NCI-H2107 treated with DMSO at 0.1 percent for 48 hours (cell line): ENCODE results near the gene NSD1.
"Not testable (repeated sequence)": the region's sequence is repeated elsewhere in the genome, so short reads cannot be mapped to it uniquely, and the experiment has no call there.

Experiments used
- DNase-seq: peaks from one replicate; lab custom pipeline; 2025; ENCODE audit not compliant: unreplicated experiment; lab: John Stamatoyannopoulos, UW

The NSD1 gene

DNA sequence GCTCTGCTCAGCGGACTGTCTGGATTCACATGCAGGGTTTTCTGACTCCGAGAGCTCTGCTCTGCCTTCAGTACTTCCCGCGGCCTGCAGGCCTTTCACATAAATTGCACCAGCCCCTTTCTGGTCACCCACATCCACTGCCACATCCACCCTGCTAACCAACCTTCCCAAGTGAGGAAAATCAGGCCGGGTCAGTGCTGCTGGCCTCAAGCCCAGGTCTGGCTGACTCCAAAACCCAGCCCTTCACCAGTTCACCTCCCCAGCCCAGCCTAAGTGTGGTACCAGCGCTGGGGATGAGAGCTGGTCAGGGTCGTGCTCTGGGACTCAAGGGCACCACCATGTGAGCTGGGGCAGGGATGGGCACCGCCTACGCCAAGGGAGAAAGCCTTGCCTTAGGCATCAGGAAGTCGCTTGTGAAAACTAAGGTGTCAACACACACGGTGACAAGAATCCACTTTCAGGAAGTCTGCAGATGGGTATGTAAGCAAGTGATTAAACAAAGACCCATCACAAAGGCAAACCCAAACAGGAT, 205.6 kb downstream of the NSD1 start:
- DNase-seq: no peak

DNA sequence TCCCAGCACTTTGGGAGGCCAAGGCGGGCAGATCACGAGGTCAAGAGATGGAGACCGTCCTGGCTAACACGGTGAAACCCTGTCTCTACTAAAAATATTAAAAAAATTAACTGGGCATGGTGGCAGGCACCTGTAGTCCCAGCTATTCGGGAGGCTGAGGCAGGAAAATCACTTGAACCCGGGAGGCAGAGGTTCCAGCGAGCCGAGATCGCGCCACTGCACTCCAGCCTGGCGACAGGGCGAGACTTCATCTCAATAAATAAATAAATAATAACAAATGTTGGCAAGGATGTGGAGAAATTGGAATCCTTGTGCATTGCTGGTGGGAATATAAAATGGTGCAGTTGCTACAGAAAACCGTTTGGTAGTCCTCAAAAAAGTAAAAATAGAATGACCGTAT, 209.4 kb downstream of the NSD1 start:
- DNase-seq: not testable (repeated sequence)

DNA sequence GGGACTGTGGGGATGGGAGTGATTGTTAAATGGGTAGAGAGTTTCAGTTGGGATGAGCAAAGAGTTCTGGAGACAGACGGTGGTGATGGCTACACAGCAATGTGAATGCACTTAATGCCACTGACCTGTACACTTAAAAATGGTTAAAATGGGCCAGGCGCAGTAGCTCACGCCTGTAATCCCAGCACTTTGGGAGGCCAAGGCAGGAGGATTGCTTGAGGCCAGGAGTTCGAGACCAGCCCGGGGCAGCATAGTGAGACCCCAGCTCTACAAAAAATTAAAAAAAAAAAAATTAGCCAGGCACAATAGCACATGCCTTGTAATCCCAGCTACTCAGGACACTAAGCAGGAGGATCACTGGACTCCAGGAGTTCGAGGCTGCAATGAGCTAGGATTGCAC, 210.2 kb downstream of the NSD1 start:
- DNase-seq: no peak

DNA sequence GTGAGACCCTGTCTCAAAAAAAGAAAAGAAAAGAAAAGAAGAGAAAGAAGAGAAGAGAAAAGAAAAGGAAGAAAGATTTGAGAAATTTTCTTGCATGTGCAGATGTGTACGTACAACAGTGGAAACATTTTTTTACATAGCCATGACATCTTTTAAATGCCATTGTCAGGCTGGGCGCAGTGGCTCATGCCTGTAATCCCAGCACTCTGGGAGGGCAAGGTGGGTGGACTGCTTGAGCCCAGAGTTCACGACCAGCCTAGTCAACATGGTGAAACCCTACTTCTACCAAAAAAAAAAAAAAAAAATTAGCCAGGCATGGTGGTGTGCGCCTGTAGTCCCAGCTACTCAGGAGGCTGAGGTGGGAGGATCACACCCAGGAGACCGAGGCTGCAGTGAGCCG, 211.3 kb downstream of the NSD1 start:
- no peak for DNase-seq

DNA sequence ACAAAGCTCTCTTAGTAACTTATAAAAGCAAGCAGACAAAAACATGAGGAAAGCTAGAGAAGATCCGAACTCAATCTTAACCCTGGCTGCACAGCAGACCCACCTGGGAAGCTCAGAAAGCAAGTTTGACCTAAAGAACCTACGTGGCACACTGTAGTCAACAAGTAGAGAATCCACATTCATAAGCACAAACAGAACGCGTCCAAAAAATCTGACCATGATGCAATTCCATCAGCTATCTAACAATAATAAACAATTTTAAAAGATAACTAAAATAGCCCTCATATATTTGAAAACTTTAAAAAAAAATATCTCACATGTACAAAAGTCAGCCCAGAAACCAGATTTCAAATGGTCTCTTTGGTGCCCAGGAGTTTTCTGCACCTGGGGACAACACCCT, 213.2 kb downstream of the NSD1 start:
- no peak for DNase-seq

DNA sequence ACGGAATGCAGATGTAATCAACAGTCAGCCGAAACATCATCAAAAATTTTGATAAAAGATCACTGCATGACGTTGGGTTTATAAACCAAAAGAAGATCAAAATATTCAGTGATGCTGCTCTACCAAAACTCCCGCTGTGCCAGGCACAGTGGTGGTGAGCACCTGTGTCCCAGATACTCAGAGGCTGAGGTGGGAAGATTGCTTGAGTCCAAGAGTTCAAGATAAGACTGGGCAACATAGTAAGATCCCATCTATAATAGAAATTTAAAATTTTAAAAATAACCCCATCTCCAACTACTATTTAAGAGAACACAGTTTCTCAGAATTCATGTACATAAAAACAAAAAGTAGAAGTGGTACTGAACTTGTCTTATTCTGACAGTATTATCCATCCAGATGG, 214.1 kb downstream of the NSD1 start:
- DNase-seq: no peak

DNA sequence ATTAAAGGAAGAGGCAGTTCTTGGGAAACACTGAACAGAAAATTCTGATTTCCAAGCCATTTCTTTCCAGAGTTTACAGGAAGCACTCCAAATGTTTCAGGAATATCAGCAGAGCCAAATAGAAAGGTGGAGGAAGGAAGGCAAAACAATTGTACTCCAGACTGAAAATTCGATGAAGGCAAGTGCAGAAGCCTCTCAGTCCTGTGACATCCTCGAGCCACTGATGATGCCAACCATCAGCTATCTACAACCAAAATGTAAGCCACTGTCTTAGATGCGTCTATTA, 215.7 kb downstream of the NSD1 start:
- no peak for DNase-seq

DNA sequence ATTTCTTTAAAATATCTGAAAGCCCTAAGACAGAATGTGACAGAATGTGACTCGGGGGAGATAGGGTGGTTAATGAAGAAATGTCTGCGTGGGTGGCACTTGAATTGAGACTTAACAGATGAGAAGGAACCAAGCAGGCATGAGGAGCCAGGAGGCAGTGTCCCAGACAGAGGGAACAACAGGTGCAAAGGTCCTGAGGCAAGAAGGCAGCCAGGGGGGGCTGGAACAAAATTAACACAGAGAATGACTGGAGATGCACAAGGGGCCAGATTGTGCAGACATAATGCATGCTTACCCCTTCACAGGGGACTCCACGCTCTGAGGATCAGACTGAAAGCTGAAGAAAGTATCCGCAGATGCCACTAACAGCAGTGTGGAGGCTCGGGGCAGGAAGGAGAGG, 216.2 kb downstream of the NSD1 start:
- DNase-seq: no peak
